Activated T-cell treated with anti-CD3 and anti-CD28 coated beads for 48 hours (primary cell): ENCODE data around the gene KCNJ18.
"Not testable (repeated sequence)": the region's sequence is repeated elsewhere in the genome, so short reads cannot be mapped to it uniquely, and the experiment has no call there.

Source experiments
- DNase-seq: peaks from one replicate; pipeline ENCODE4 v3.0.0-alpha.2; 2020; ENCODE audit warnings: low read depth

The KCNJ18 gene

DNA sequence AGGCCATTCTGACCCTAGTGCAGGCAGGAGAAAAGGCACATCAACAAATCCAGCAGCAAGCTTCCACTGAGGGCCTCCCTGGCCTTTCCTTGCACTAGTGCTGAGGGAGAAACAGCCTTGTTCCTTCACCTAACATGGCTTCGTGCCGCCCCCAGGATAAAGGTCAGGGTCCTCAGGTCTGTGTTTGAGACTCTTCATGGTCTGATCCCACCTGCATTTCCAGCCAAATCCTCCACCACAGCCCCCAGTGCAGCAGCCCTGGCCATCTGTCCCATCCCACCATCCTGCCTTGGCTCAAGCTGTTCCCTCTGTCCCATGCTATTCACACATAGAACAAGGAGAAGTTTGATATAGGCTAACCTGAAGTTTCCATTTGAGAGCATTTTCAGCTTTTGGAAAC lies 20.9 kb upstream of the KCNJ18 start:
- not testable (repeated sequence) for DNase-seq

GRCh38 chr17:21671871-21672270 lies 20.5 kb upstream of the KCNJ18 start:
- not testable (repeated sequence) for DNase-seq

GRCh38 chr17:21673451-21674241 lies 18.7 kb upstream of the KCNJ18 start:
- DNase-seq, result not testable (repeated sequence)

- DNase-seq, result no peak
Observed at GRCh38 chr17:21674242-21674731, 18.0 kb upstream of the KCNJ18 start.

DNA sequence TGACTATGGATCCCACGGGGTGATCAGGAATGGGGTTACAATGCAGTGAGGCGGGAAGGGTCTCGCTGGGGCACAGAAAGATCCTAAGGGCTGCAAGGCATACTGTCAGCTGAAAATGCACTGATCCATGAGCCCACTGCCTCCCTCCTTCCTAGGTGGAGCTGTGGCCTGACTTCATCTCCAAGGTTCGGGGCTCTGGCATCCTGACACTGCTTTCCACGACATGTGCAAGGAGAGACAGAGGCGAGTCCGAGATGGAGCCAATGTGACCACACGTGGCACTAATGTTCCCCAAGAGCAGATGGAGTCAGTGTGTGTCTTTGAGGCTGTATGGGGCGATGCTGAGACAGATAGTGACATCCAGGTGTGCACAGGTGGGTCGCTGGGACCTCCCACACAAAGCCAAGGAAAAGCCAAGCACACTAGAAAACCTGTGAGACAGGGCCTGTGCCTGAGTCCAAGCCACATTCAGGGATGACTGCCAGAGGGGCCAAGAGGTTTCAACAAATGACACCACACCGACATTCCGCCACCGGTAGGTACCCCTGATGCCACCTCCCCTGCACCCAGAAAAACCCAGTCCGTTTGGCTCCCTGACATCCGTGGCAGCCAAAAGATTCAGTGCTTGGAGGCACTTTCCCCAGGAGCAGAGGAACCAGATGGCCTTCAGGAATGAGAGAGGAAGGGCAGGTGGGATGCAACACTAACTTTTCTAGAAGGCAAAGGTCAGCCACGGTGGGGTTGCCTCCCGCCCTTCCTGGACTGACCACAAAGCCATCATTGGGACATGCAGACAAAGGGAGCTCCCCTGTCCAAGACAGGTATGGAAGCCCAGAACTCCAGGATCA lies 17.2 kb upstream of the KCNJ18 start:
- not testable (repeated sequence) for DNase-seq

DNA sequence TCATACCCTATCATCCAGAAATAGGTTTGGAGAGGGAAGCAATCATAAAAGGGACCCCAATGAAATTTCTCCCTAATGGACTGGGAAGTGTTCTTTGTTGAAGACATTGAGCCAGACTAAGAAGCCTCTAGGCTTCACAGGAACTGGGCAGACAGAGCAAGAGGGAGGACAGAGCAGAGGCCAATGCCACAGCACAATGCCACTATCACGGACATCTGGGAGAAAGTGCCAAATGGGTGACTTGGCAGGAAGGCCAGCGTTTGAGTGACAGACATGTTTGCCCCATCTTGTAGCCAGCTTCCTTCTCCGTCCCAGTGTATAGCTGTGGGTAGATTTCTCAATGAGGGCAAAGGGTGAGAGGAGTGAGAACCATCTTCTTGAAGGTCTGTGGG lies 16.6 kb upstream of the KCNJ18 start:
- DNase-seq, result not testable (repeated sequence)

DNA sequence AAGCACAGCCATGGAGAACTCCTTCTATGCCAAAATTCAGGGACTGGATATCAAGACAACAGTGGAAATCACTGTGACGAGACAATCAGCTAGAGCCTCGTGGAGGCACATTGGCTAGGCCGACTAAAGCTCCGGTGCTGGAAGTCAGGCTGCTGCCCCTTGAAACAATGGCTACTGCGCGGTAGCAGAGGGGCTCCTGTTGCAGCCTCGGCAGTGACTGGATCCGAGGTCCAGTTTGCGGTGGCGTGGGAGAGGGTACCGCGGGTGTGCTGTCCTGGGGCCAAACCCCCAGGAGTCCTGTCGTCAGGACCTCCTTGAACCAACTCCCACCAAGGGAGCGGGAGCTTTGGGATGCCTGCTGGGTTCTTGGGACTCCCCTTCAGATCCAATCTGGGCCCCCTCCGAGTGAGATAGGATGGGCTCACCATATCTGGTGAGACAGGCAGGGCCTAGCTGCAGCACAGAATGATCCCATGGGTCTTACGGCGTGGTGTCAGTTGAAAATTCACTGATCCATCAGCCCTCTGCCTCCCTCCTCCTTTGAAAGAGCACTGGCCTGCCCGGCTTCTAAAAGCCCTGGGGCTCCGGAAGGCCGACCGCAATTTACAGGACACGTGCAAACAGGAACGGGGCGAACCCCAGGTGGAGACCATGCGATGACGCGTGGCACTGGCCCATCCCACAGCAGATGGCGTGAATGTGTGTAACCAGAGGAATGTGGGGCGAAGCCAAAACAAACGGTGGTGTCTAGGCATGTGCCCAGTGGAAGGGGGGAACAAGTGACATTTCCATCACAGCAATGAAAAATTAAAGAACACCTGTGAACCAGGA lies 15.8 kb upstream of the KCNJ18 start:
- DNase-seq, result no peak

GRCh38 chr17:21677126-21677910 lies 15.0 kb upstream of the KCNJ18 start:
- no peak for DNase-seq

DNA sequence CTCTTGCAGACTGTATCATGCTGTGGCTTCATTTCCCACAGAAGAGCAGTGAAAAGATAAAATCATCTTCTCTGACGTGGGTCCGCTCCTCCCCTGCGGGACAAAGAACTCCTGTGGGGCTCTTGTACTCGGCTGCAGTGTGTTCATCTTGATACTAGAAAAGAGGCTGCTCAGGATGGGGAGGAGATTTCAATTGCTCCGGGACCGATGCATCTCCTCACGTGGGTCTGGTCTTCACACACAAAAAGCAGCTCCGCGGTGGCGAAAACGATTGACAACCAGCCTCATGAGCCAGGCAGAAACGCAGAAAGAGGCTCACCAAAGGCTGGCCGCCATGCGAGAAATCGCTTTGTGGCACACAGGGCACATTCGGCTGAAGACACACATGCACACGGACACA lies 14.4 kb upstream of the KCNJ18 start:
- no peak for DNase-seq

DNA sequence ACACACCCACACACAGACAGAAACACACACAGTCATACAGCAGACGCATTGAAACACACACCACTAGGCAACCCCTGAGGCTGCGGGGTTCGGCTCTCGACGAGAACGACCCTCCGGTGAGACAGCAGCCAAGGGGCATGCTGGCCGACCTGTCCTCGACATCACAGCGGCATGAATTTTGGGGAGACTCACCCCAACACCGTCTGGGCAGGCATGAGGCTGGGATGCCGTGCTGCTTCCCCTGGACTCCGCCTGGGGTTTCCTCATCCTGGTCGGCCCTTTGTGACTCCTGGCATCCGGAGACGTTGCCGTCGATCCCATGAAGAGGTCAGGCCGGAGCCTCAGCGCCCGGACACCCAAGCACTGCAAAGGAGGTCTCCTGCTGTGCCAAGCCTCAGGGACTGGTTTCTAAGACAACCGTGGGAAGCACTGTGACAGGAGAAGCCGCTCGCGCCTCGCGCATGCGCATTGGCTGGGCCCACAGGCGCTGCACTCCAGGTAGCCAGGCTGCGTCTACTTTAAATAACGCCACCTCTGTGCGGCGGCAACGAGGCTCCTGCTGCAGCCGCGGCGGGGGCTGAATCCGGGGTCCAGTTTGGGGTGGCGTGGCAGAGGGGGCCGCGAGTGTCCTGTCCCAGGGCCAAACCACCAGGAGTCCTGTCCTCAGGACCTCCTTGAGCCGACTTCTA lies 13.8 kb upstream of the KCNJ18 start:
- DNase-seq, result no peak

GRCh38 chr17:21679256-21680146 lies 12.8 kb upstream of the KCNJ18 start:
- no peak for DNase-seq

GRCh38 chr17:21680366-21680765 lies 12.0 kb upstream of the KCNJ18 start:
- DNase-seq, result no peak

DNA sequence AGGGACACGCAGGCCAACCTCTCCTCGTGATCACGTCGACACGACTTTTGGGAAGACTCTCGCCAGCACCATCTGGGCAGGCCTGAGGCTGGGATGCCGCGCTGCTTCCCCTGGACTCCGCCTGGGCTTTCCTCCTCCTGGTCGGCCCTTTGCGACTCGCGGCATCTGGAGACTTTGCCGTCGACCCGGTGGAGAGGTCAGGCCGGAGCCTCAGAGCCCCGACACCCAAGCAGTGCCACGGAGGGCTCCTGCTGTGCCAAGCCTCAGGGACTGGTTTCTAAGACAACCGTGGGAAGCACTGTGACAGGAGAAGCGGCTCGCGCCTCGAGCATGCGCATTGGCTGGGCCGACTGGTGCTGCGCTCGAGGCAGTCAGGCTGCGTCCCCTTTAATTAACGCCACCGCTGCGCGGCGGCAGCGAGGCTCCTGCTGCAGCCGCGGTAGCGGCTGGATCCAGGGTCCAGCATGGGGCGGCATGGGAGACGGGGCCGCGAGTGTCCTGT lies 11.4 kb upstream of the KCNJ18 start:
- not testable (repeated sequence) for DNase-seq

GRCh38 chr17:21681576-21681975 lies 10.7 kb upstream of the KCNJ18 start:
- not testable (repeated sequence) for DNase-seq

- not testable (repeated sequence) for DNase-seq
Observed at GRCh38 chr17:21682130-21682529, 10.2 kb upstream of the KCNJ18 start.

DNA sequence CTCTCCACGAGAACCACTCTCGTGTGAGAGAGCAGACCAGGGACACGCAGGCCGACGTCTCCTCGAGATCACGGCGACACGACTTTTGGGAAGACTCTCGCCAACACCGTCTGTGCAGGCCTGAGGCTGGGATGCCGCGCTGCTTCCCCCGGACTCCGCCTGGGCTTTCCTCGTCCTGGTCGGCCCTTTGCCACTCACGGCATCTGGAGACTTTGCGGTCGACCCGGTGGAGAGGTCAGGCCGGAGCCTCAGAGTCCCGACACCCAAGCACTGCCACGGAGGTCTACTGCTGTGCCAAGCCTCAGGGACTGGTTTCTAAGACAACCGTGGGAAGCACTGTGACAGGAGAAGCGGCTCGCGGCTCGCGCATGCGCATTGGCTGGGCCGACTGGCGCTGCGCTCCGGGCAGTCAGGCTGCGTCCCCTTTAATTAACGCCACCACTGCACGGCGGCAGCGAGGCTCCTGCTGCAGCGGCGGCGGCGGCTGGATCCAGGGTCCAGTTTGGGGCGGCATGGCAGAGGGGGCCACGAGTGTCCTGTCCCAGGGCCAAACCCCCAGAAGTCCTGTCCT lies 9.1 kb upstream of the KCNJ18 start:
- DNase-seq, result not testable (repeated sequence)

DNA sequence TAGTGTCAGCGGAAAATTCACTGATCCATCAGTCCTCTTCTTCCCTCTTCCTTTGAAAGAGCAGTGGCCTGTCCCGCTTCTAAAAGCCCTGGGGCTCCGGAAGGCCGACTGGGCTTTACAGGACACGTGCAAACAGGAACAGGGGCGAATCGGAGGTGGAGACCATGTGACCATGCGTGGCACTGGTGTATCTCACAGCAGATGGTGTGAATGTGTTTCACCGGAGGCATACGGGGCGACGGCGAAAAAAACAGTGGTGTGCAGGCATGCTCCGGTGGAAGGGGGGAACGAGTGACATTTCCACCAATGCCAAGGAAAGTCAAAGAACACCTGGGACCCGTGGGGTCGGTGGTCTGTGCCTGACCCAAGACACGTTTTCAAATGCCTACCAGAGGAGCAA lies 8.4 kb upstream of the KCNJ18 start:
- not testable (repeated sequence) for DNase-seq

GRCh38 chr17:21684384-21684783 lies 7.9 kb upstream of the KCNJ18 start:
- DNase-seq, result not testable (repeated sequence)
